HCEC 1CT (cell line): Measurements from ENCODE around the gene CTBP2.
"Not testable (repeated sequence)": the region's sequence is repeated elsewhere in the genome, so short reads cannot be mapped to it uniquely, and the experiment has no call there.

Source experiments
- DNase-seq: peaks from one replicate; pipeline ENCODE4 v3.0.0-alpha.2; 2017

The CTBP2 gene

DNA sequence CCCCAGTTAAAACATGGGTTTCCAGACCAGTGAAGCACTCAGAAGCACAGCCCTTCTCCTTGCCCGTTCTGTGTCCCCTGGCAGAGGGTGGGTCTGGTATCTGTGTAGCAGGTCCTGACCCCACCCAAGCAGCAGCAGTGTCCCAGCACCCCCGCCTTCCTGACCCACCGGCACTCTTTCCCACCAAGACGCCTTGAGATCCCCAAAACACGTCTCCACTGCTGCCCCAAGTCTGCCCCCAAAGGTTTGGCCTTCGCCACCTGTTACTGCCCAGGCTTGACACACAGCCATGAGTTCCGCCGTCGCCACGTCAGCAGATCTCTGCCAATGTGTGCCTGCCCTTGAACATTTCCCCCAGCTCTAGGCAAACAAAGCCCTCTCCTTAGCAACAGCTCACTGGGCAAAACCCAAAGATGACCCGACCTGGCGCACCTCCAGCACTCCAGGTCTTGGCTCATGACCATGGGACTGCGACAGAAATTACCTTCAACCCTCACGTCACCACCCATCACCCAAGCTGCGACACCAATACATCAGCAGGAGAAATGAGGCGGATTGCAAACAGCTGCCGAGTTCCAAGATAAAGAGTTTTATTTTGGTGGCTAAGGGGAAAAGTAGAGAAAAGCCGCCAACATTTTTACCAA lies 75.6 kb downstream of the CTBP2 start:
- DNase-seq: no peak

DNA sequence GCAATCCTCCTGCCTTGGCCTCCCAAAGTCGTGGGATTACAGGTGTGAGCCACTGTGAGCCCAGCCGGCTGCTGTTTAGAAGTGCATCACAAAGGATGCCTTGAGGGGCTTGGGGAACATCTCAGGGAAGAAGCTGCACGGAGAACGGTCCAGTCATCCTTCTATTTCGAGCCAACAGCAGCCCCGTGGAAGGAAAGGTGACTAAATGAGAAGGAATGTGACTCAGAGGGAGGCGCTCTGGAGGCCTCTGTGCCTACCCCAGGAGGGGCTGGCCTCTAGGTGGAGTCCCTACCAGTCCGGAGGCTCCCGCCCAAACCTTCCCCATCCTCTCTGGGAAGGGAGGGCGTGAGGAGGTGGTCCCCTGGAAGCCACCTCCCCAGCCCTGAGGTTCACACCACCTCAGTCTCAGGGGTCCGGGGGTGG lies 76.2 kb downstream of the CTBP2 start:
- DNase-seq: peak; percentile 96

DNA sequence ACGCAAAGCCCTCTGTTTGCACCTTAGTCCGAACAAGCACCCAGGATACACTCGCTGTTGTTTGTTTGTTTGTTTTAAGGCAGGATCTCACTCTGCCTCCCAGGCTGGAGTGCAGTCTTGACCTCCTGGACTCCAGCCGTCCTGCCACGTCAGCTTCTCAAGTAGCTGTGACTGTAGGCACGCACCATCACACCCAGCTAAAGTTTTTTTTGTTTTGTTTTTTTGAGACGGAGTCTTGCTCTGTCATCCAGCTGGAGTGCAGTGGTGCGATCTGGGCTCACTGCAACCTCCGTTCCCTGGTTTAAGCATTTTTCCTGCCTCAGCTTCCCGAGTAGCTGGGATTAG lies 76.8 kb downstream of the CTBP2 start:
- DNase-seq: peak; percentile 89

DNA sequence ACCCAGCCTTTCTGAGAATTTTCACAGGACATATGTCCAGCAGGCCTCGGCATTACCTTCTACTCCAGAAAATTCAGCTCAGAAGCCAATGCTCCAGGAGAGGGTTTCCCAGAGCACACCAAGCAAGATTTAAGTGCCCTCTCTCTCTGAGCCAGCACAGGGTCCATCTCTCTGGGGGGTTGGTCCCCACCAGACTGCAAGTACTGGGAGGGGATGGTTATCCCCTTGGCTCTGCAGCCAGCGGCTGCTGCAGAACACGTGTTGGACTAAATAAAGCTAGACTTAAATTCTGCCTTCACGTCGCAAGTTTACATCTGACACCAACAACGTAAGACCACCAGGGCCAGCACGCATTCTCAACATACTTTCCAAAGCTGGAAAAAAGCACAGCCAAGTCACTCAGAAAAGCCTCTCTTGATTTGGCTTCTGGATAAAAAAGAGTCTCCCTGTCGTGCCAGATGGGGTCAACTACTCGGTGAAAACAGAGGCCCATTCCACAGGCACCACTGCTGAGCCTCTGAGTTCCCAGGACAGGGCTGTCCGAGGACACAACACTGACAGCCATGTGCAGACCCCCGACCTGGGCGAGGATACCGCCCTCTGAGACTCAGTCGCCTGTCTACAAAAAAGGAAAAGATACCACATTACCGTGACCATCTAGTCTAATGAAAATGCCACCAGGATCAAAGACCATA lies 77.3 kb downstream of the CTBP2 start:
- DNase-seq: no peak

DNA sequence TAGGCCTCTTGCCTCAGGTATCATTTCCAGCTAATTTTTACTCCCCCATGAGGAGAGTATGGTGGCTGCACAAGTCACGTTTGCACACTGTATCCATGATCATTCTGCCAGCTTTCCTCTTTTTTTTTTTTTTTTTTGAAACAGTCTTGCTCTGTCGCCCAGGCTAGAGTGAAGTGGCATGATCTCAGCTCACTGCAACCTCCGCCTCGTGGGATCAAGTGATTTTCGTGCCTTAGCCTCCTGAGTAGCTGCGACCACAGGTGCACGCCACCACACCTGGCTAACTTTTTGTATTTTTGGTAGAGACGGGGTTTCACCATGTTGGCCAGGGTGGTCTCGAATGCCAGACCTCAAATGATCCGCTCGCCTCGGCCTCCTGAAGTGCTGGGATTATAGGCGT lies 77.9 kb downstream of the CTBP2 start:
- DNase-seq: not testable (repeated sequence)

DNA sequence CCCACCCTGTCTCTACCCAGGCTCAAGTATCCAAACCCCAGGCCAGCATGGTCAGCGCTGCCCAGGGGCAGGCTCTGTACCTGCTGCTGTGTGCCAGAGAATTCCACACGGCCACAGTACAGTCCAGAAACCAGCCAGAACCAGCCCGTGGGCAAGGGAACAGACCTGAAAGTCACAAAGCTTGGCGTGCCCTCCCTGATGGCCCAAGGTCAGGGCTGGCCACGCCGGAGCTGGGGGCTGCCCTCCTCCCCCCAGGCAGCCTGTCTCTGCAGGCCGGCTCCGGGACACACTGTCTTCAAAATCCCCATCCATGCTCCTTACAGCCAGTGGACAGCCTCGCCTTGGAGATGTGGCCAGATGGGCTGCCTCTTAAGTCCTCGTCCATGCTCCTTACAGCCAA lies 78.4 kb downstream of the CTBP2 start:
- DNase-seq: no peak

DNA sequence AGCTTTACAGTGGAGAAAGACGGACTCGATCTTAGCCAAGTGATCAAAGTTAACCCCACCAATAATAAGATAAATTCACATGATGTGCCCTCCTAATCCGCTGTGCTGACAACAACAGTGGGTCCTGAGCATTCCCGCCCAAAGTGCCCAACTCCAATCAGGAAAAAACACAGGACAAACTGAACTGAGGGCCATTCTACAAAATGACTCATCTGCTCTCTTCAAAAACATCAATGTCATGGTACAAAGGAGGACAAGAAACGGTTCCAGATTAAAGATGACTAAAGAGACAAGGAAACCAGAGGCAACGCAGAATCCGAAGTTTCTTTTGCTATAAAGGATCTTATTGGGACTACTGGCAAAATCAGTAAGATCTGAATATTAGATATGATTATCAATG lies 79.4 kb downstream of the CTBP2 start:
- no peak for DNase-seq

DNA sequence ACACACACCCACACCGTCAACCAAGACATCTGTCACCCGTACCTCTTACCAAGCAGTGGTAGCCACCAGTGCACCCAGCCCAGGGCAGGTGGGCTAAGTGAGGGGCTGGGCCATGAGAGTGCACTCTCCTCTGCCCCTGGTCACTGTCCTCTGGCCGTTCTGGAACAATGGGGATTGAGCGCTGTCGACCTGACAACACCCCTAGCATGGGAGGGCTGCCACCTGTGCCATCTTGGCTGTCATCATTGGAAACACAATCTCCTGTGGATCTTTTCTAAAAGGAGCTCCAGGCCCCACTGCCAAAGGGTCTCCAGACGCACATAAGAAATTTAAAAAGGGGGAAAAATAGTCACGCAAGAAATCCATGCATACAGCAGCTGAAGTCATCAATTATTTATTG lies 80.1 kb downstream of the CTBP2 start:
- no peak for DNase-seq

DNA sequence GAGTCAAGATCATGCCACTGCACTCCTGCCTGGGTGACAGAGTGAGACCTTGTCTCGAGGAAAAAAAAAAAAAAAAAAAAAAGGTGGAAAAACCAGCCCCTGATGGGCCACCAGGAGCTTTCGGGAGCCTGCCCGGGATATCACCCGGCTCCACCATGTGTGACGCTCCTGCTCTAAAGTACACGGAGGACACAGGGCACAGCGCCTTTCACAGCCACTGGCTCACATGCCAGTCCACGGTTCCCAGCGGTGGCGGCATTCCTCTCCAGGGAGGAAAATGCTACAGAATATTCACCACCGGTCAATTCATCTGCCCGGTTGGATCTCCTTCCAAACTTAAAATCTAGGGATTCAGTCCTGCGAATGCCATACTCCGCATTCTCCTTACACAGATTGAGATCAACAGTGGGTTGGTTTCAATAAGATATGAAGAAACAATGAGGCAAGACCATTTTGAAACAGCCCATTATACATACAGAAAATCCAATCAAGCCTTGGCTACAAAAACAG lies 81.2 kb downstream of the CTBP2 start:
- DNase-seq: no peak

DNA sequence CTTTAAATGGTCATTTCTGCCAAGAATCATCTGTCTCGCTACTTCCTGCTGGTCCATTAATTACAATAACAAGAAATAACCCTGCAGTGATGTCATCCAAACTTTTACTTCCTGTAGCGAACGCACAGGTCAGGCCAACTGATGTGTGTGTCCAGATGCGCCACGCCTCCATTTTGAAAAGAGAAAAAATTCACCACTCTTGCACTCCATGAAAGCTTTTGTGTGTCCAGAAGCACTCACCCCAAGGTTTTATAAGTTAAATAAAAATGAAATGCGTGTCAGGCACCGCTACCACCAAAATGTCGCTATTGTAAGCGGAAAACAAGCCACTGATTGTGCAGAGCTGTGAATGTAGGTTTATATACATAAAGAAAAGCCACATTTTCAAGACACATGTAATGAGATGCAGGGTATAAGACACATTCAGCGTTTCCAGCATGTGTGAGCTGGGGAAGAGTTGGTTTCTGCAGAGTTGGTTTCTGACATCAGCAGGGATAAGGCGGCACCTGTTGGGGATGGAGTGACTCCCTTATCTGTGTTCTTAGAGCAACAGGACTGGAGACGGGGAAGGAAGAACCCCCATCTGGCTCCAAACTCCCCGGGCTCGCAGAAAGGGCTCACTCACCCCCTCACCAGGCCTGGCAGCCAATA lies 83.3 kb downstream of the CTBP2 start:
- no peak for DNase-seq

DNA sequence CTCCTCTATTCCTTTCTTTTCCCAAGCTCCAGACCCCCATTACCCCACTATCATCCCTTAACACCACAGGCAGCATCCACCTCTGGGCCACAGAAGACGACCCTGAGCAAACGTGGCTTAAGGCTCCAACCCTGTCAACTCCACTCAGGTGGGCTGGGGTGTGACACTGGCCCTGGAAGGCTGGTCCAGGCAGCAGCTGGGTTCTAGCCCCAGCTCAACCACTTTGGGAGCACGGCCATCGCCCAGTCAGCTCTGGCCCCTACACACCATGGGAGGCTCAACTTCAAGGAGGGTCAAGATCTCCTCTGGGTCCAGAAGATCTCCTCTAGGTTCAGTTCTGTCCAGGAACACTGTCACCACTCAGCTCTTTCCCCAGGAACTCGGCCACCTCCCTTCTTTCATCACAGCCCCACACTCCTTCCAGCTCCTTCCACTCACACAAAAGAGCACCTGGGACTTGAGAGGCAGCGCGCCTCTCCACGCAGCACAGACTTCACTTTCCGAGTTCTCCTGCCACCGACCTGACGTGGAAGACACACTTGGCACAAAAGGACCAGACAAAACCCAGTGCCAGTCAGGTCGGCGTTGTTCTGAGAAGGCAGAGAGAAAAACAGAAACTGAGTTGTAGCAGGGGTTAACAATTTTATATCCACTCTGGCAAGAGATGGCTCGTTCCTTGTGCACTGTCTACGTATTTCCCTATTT lies 84.1 kb downstream of the CTBP2 start:
- no peak for DNase-seq

DNA sequence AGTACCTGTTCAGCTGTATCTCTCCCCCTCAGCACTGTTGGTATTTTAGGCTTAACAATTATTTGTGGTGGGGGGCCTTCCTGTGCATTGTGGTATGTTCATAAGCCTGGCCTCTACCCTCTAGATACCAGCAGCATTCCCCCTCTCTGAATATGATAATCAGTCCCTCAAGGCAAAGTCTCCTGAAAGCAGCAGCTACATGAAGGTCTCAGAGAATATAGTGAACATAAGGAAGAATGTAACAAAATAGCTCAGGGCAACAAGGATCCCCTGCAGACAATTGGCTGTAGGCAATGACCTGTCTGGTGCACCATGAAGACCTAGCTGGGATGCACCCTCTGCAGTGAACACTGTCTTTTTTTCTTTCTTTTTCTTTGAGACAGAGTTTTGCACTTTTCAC lies 86.4 kb downstream of the CTBP2 start:
- no peak for DNase-seq

DNA sequence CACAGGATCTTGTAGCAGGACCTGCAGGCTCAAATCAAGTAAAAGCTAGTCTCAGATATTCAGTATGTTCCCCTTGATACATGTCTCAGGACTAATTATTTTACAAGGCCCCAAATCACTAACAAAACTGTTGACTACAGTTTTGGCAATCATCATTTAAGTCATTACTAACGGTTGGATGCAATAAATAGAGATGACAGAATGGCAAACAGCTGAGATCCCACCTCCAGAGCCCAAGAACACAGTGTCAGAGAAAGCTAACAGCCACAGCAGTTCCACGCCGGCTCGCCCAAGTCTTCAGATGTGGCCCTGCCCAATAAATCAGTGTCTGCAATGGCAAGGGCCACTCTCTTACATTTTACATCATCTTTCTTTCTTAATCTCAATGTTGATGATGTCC lies 87.6 kb downstream of the CTBP2 start:
- no peak for DNase-seq

DNA sequence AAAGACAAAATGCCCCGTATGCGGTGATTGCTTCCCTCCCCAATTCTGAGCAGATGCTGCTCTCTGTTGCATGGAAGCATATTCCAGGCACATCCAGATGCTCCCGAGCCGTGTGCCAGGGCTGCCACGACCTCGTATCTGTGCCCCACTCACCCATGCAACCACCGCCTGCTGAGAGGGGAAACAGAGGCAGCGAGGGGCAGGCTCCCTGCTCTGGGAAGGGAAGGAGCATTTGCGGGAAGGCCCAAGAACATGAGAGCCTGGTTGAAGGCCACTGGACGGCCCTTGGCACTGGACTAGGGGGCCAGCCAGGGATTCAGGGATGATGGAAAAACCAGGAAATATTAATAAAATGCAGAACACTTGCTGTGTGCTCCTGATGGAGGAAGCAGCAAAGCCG lies 89.4 kb downstream of the CTBP2 start:
- no peak for DNase-seq

DNA sequence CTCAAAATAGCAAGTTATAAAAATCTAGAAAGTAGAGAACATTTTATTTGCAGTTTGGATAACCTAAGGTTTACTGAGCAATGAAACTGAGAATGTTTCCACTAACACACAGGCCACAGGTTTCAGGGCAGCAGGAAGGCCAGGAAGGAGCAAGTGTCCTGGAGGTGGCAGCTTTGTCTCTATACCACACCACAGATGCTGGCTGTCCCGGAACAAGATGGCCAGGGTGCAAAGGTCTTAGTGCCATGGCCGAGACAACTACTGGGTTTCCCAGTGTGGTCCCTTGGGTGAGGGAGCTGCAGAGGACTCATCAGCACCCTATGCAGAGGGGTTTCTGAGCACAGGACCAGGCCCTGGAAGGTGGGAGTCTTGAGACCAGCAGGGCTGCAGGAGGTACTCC lies 92.0 kb downstream of the CTBP2 start:
- DNase-seq: no peak

DNA sequence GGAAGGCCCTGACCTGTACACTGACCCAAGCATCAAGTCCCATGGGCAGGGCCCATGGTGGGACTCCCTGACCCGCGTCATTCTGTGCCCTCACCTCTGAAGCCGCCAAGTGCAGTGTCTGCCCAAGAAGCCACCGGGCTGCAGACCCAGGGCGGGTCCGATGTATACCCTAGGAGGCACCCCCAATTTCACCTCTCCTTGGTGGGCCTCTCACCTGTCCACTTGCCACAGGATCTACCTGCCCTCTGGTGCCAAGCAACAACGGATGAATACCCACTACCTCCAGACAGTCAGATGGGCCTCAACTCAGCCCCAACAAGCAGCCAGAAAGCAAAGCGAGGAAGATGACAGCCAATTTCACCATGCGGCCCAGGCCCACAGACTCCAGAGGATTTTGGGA lies 92.6 kb downstream of the CTBP2 start:
- no peak for DNase-seq

DNA sequence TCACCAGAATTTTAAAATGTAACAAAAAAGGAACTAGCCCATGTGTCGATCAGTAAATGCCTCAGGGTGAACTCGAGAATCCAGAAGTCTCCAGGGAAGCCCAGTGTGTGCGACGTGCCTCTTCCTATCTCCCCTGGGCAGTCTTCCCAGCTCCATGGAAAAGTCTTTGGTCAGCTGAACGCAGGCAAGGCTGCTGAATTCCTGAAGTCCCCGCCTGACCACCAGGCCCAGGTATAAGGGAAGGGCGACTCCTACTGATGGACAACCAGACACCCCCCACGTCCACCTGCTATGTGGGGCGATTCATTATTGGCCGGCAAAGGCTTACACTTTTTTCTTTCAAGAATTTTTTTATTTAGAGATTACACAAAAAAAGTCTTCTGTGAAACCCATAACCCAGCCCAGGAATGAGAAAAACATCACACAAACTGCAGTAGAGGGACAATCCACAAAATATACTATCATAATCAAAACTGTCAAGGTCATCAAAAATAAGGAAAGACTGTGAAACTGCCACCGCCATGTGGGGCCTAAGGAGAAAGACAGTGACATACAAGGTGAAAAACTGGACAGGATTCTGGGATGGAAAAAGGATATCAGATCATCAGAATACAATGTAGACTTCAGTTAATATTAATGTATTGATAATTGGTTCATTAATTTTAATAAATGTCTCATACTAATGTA lies 93.5 kb downstream of the CTBP2 start:
- DNase-seq: no peak

DNA sequence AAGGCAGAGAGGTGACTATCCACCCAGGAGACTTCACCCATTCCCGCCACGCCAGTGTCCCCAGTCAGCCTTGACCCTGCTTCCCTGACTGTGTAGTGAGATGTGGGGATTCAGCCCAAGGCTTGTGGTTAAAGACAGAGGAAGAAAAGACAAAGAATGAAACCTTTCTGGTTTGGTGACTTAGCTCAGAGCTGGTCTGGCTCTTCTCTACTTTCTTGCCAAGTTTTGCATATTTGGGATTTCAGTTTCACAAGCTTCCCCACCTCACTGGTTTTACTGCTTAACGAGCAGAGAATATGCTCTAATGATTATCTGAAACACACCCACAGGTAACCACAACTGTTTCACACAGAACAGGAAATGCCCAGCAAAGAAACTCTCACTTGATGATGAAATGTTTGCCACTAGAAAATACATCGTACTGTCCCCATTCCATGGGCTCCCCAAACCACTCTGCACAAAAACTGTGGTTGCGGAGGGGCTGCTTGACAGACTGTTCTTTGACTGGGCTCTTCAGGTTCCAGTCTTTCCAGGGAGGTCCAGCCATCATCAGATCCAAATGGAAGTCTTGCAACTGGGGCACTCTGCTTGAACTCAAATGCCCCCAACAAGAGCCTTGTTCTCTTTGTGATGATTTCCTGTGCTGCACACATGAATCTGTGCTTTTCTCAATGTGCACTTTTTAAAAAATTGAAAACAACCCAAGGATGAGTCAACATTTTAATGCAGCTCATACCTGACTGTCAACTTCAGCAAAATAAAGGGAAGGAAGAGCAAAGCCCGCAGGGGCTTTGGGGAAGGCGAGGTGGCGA lies 95.5 kb downstream of the CTBP2 start:
- DNase-seq: no peak

DNA sequence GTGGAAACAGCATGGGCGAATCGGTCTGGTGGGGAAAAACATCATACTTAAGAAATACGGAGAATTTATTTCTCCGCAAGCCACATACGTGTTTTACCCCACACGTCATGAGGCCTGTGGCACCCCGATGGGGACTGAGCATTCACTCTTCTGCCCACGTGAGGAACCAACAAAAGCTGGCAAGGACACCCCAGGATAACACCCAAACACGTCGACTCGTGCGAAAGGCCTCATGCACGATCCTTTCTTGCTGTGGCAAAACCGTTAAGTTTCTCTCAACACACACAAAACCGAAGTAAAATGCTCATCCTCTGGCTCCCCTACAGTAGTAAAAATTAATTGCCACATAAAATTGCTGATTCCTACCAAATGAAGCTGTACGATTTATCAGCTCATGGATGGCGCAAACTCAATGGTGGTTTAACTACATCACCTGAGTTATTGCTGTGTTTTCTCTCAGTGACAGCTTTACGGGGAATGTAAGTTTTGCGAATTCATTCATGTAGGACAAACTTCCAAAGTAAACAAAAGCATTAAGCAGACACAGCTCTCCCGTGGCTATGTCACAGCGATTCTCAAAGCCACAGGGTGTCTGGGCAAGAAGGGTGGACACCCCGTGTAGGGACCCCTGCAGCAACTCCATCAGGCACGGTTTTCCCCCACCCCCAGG lies 97.0 kb downstream of the CTBP2 start:
- no peak for DNase-seq

DNA sequence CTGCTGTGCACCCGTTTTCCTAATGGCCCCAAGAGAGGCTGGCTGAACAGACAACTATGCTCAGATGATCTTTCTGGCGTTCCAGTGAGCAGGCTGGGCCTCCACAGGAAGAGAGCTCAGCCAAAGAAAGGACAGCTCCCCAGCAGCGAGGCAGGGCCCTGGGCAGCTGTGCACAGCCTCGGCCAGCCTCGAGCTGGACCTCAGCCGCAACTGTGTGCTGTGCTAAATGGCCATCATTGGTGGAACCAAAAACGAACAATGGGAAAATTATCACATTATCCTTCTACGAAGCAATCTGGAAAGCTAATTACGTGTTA lies 97.5 kb downstream of the CTBP2 start:
- DNase-seq: no peak

DNA sequence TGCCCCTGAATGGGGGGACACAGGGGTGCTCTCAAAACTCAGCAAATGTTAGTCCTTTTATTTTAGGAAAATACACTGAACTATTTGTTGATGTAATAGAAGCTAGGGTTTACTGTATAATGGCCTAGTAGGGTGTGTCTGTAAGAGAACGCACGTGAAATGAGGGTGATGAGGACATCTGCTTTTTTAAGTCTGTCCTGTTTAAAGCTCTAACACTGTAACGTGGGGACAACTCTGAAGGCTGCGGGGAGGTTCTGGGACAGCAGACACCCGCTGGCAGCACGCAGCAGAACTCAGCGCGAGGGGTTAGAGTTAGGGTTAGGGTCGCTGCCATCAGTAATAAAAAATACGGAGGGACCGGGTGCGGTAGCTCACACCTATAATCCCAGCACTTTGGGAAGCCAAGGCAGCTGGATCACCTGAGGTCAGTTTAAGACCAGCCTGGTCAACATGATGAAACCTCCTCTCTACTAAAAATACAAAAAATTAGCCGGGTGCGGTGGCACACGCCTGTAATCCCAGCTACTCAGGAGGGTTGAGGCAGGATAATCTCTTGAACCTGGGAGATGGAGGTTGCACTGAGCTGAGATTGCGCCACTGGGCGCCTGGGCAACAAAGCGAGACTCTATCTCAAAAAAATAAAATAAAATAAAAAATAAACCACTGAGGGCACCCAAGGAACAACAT lies 98.0 kb downstream of the CTBP2 start:
- DNase-seq: no peak
